PC-3 (cell line): ENCODE measurements around the gene MYL11. TPM values are rescaled to one million over a fixed set of nuclear protein-coding genes. Genes with fewer than 3 reads are reported as not detected.
A peak's percentile ranks its signal among the peaks of the same experiment; 100 is the strongest.
"Not testable (repeated sequence)": the region's sequence is repeated elsewhere in the genome, so short reads cannot be mapped to it uniquely, and the experiment has no call there.

ENCODE experiments used
- ATAC-seq: fragments of 200-7000 bp; cut with Tn5 transposase; 2 replicates; pipeline ENCODE4 v1.9.1; 2020; ENCODE audit warnings: mild to moderate bottlenecking, moderate library complexity
- Bru-seq: library from RNA; stranded (reverse); fragments of 400-500 nt; gene quantifications from one replicate; lab custom pipeline; 2021; lab: Mats Ljungman, UMichigan
- BruChase-seq, 2 experiments: library from RNA; stranded (reverse); fragments of 400-500 nt; gene quantifications; one replicate each; lab custom pipeline; 2021; lab: Mats Ljungman, UMichigan
- BruUV-seq: library from RNA; stranded (reverse); fragments of 400-500 nt; replicated peaks from 2 replicates; lab custom pipeline; 2021; lab: Mats Ljungman, UMichigan
- CTCF ChIA-PET: fragments of 300-600 bp; sonication (Branson Sonifier 250); formaldehyde crosslinking; loops from one replicate; lab custom pipeline; 2022; ENCODE audit warnings: antibody characterized with exemption; lab: Charles Lee
- POLR2A ChIA-PET: fragments of 300-600 bp; sonication (Branson Sonifier 250); formaldehyde crosslinking; loops from one replicate; lab custom pipeline; 2022; ENCODE audit warnings: antibody characterized with exemption; ENCODE audit not compliant: unreplicated experiment; lab: Charles Lee
- DNase-seq: peaks from one replicate; pipeline ENCODE4 v3.0.0-alpha.2; 2015
- H2AFZ ChIP-seq: fragments of 300-600 bp; sonication (generic); 2 replicates; pipeline ENCODE4 v1.6.0; 2016; ENCODE audit warnings: antibody characterized with exemption, low read length
- H3F3A ChIP-seq: fragments of 300-600 bp; sonication (generic); one replicate; pipeline ENCODE4 v1.6.0; 2017; ENCODE audit warnings: antibody characterized with exemption, low read length, control low read depth, mild to moderate bottlenecking; ENCODE audit not compliant: unreplicated experiment
- H3K27ac ChIP-seq: fragments of 300-600 bp; sonication (generic); 2 replicates; pipeline ENCODE4 v1.5.1; 2016; ENCODE audit warnings: mild to moderate bottlenecking, low read length
- H3K27me3 ChIP-seq: fragments of 300-600 bp; sonication (generic); 2 replicates; pipeline ENCODE4 v1.6.1; 2016; ENCODE audit warnings: low read length, mixed read lengths
- H3K36me3 ChIP-seq: fragments of 300-600 bp; sonication (generic); 2 replicates; pipeline ENCODE4 v1.6.1; 2016; ENCODE audit warnings: low read depth, mixed run types, low read length, mixed read lengths
- H3K4me1 ChIP-seq: fragments of 300-600 bp; sonication (generic); 2 replicates; pipeline ENCODE4 v1.5.1; 2016; ENCODE audit warnings: low read length; ENCODE audit not compliant: insufficient read depth
- H3K4me2 ChIP-seq: fragments of 300-600 bp; sonication (generic); 2 replicates; pipeline ENCODE4 v1.6.0; 2016; ENCODE audit warnings: low read length
- H3K4me3 ChIP-seq: fragments of 300-600 bp; sonication (generic); 2 replicates; pipeline ENCODE4 v1.5.1; 2016; ENCODE audit warnings: mild to moderate bottlenecking, low read length, mixed read lengths
- H3K79me2 ChIP-seq: fragments of 300-600 bp; sonication (generic); 2 replicates; pipeline ENCODE4 v1.6.1; 2017; ENCODE audit warnings: low read length, mixed read lengths
- H3K9ac ChIP-seq: fragments of 300-600 bp; sonication (generic); 2 replicates; pipeline ENCODE4 v1.6.0; 2016; ENCODE audit warnings: mild to moderate bottlenecking, low read length
- H3K9me2 ChIP-seq: fragments of 300-600 bp; sonication (generic); replicated peaks from 2 replicates; pipeline ENCODE4 v1.6.1; 2016; ENCODE audit warnings: mixed run types, low read length, mixed read lengths
- H3K9me3 ChIP-seq: fragments of 300-600 bp; sonication (generic); 2 replicates; pipeline ENCODE4 v1.6.1; 2016; ENCODE audit warnings: low read length, mixed read lengths
- H4K20me1 ChIP-seq: fragments of 300-600 bp; sonication (generic); 2 replicates; pipeline ENCODE4 v1.6.1; 2016; ENCODE audit warnings: low read length, mixed read lengths
- EZH2 ChIP-seq: fragments of 300-600 bp; sonication (generic); IDR thresholded peaks from one replicate; pipeline ENCODE4 v1.6.1; 2017; ENCODE audit warnings: antibody characterized with exemption, mild to moderate bottlenecking, low read length; ENCODE audit not compliant: unreplicated experiment
- EZH2phosphoT487 ChIP-seq: fragments of 300-600 bp; sonication (generic); IDR thresholded peaks from 2 replicates; pipeline ENCODE4 v1.6.1; 2018; ENCODE audit warnings: mild to moderate bottlenecking, antibody characterized with exemption, low read length, borderline replicate concordance
- intact Hi-C: fragments of 100-400 bp; cut with micrococcal nuclease; formaldehyde crosslinking; loops from 2 replicates; pipeline ENCODE4 v1.9.0; 2023
- long read RNA-seq: library from polyadenylated mRNA; unstranded; transcript quantifications from one replicate; pipeline ENCODE4 v2.0.0, GENCODE V29; 2021; ENCODE audit not compliant: unreplicated experiment
- total RNA-seq: library from RNA; depleted of rRNA; stranded (reverse); fragments of >200 nt; gene quantifications from 2 replicates; pipeline ENCODE4 v1.2.3, GENCODE V29; 2014; rRNA removed
- TF ChIP-seq, protein P1 (sequence below): fragments of 300-600 bp; sonication (generic); conservative IDR thresholded peaks from 2 replicates; pipeline ENCODE4 v1.5.1; 2017; ENCODE audit warnings: antibody characterized with exemption, low read depth, mild to moderate bottlenecking, low read length

Gene MYL11, protein sequence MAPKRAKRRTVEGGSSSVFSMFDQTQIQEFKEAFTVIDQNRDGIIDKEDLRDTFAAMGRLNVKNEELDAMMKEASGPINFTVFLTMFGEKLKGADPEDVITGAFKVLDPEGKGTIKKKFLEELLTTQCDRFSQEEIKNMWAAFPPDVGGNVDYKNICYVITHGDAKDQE
- total RNA-seq (not detected in 2 replicates), Bru-seq, nascent RNA (percentile 9 among the genes with signal in this experiment), BruChase-seq, experiment 1, labeled RNA remaining after a 6-hour chase (not detected), BruChase-seq, experiment 2, labeled RNA remaining after a 2-hour chase (not detected)
- long read RNA-seq, partial matches to known transcripts = 0 of 1 reads
- long read RNA-seq, other reads (novel, unspliced or antisense) = 1 of 1 reads

GRCh38 chr16:30374538-30374937 is at the start of gene MYL11:
TSS of gene MYL11 (plus strand) at chr16:30374802. CDS start at chr16:30374858, 56 bp downstream.
- DNase-seq (no peak), ATAC-seq (no peak)
- Histone ChIP-seq H2AFZ (no peak within 1 kb of the TSS), H3K9me2 (no peaks in the 10 kb centered on the region), H3K4me2 (no peak within 1 kb of the TSS), H3F3A (no peaks in the 10 kb centered on the region), H3K9ac (no peak within 1 kb of the TSS), H3K4me1 (peaks cover 11% of the 10 kb centered on the region; the same call in 1 of the 2 replicates), H3K27me3 (no peaks in the 10 kb centered on the region), H3K36me3 (no peaks in the 10 kb centered on the region), H3K4me3 (no peak within 1 kb of the TSS), H3K27ac (no peak within 1 kb of the TSS), H4K20me1 (no peaks in the 10 kb centered on the region), H3K79me2 (peaks cover 3% of the 10 kb centered on the region), H3K9me3 (no peaks in the 10 kb centered on the region)
- ChIA-PET POLR2A (no interaction called here), CTCF (no interaction called here)
- no TSS peak for BruUV-seq
- TF ChIP-seq EZH2 (no peak), EZH2phosphoT487 (no peak)
- TF ChIP-seq, protein P1, sequence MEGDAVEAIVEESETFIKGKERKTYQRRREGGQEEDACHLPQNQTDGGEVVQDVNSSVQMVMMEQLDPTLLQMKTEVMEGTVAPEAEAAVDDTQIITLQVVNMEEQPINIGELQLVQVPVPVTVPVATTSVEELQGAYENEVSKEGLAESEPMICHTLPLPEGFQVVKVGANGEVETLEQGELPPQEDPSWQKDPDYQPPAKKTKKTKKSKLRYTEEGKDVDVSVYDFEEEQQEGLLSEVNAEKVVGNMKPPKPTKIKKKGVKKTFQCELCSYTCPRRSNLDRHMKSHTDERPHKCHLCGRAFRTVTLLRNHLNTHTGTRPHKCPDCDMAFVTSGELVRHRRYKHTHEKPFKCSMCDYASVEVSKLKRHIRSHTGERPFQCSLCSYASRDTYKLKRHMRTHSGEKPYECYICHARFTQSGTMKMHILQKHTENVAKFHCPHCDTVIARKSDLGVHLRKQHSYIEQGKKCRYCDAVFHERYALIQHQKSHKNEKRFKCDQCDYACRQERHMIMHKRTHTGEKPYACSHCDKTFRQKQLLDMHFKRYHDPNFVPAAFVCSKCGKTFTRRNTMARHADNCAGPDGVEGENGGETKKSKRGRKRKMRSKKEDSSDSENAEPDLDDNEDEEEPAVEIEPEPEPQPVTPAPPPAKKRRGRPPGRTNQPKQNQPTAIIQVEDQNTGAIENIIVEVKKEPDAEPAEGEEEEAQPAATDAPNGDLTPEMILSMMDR = no peak
- intact Hi-C loops = no loop called here

- Histone ChIP-seq H3K79me2 (peaks cover 22% of the 10 kb centered on the region), H3K4me2 (peak overlapping the region; percentile 62), H3K9ac (peak overlapping the region; percentile 59; the same call in 1 of the 2 replicates), H3K4me3 (peak overlapping the region; percentile 70)
- H3K9me3 ChIP-seq, H4K20me1 ChIP-seq, H3K4me1 ChIP-seq, POLR2A ChIA-PET, BruUV-seq, H3F3A ChIP-seq, H3K36me3 ChIP-seq, H3K27me3 ChIP-seq, H2AFZ ChIP-seq, intact Hi-C loops, H3K9me2 ChIP-seq, H3K27ac ChIP-seq, CTCF ChIA-PET: not testable (repeated sequence)
- DNase-seq = peak; percentile 80
- peak; percentile 90 for ATAC-seq
Measured at GRCh38 chr16:30334473-30334989, 40.1 kb upstream of the MYL11 start.

GRCh38 chr16:30335028-30335597 is 39.5 kb upstream of the MYL11 start:
- Histone ChIP-seq H3K4me2 (peak overlapping the region; percentile 78), H3K4me3 (peak overlapping the region; percentile 70), H3K9ac (peak overlapping the region; percentile 59), H3K27ac (peak overlapping the region; percentile 58), H3K79me2 (peaks cover 22% of the 10 kb centered on the region), H2AFZ (peak overlapping the region; percentile 90)
- H4K20me1 ChIP-seq, H3K9me2 ChIP-seq, CTCF ChIA-PET, H3K9me3 ChIP-seq, intact Hi-C loops, H3K4me1 ChIP-seq, H3K27me3 ChIP-seq, H3K36me3 ChIP-seq, H3F3A ChIP-seq, BruUV-seq: not testable (repeated sequence)
- POLR2A ChIA-PET = interaction anchor here (0.6 to 0.7 kb wide), 3 partner anchors 19 to 480 kb away, joined by 3 to 5 read pairs (median 4); no protein-coding TSS in a partner anchor
- DNase-seq (peak; percentile 79), ATAC-seq (peak; percentile 81)
